ENCODE data around the gene SLC16A1.

DNA sequence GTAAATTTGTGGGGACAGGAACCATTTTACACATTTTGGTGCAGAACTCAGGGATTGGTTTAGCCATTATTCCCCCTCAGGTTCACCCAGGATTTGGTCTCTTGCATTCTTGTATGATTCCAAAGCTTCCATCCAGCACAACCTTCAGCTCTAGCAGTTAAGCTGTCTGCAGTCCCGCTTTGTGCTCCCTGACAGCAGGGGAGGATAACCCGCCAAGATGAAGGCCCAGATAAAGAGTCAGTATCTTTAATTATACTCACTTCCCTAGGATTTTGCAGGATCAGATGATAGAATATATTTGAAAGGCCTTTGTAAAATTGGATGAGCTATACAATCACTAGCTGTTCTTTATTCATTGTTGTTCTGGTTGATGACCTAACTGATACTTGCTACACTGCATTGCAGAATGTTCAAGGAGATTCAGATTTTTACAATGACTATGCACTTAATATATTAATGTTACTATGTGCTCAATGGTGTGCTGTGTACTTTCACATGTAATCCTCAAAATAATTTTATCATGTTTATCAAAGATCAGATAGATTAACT is 49.8 kb downstream of the SLC16A1 start:
- no peak for TF ChIP-seq GATA3 (IDR thresholded peaks at IDR 0.05; ENCODE audit: low read depth, low read length)
- peak; percentile 36; the same call in 1 of the 2 replicates for TF ChIP-seq GATA2 (IDR thresholded peaks at IDR 0.05; ENCODE audit: low read depth, low read length)

All from SH-SY5Y (cell line).